Activated CD8-positive, alpha-beta T cell treated with anti-CD3 and anti-CD28 coated beads for 36 hours (primary cell): ENCODE results near the gene SLC26A1. TPM values are rescaled to one million over a fixed set of nuclear protein-coding genes. Genes with fewer than 3 reads are reported as not detected.

Source experiments
- ATAC-seq: fragments of 200-7000 bp; cut with Tn5 transposase; one replicate; pipeline ENCODE4 v1.10.0; 2021; ENCODE audit warnings: mild to moderate bottlenecking, moderate library complexity
- CTCF ChIA-PET: fragments of 350-600 bp; sonication (Branson Sonifier 250); formaldehyde crosslinking; loops from one replicate; lab custom pipeline; 2021; ENCODE audit warnings: antibody characterized with exemption; lab: Charles Lee
- POLR2A ChIA-PET: fragments of 350-600 bp; sonication (Branson Sonifier 250); formaldehyde crosslinking; loops from one replicate; lab custom pipeline; 2021; ENCODE audit warnings: antibody characterized with exemption; lab: Charles Lee
- DNase-seq: peaks from one replicate; pipeline ENCODE4 v3.0.0-alpha.2; 2020
- H3K27ac Mint-ChIP-seq: one replicate; pipeline ENCODE4 v1.8.0; 2021; ENCODE audit warnings: mild to moderate bottlenecking, mixed read lengths
- H3K27me3 Mint-ChIP-seq: one replicate; pipeline ENCODE4 v1.8.0; 2021; ENCODE audit warnings: mixed read lengths
- H3K36me3 Mint-ChIP-seq: one replicate; pipeline ENCODE4 v1.8.0; 2021; ENCODE audit warnings: low read depth, mixed read lengths
- H3K4me1 Mint-ChIP-seq: one replicate; pipeline ENCODE4 v1.8.0; 2021; ENCODE audit warnings: low read depth, mixed read lengths
- H3K4me3 Mint-ChIP-seq: one replicate; pipeline ENCODE4 v1.8.0; 2021; ENCODE audit warnings: mild to moderate bottlenecking, moderate library complexity, mixed read lengths
- H3K9me3 Mint-ChIP-seq: one replicate; pipeline ENCODE4 v1.8.0; 2021; ENCODE audit warnings: mixed read lengths
- CTCF ChIP-seq: fragments of 200-600 bp; IDR thresholded peaks from one replicate; pipeline ENCODE4 v1.8.0; 2022; ENCODE audit warnings: antibody characterized with exemption, mild to moderate bottlenecking
- intact Hi-C: fragments of 100-400 bp; cut with micrococcal nuclease; formaldehyde crosslinking; loops from one replicate; pipeline ENCODE4 v1.10.0; 2022
- total RNA-seq, 2 experiments: library from RNA; stranded (reverse); gene quantifications; one replicate each; pipeline ENCODE4 v1.2.3, GENCODE V29; 2021

SLC26A1 gene
- total RNA-seq, 2 experiments from 2014 or later: 0.27 TPM; not detected in 1

GRCh38 chr4:950136-951020 is 42.8 kb downstream of the SLC26A1 start:
- no peaks in the 10 kb centered on the region for H3K4me1 Mint-ChIP-seq
- DNase-seq: no peak
- H3K9me3 Mint-ChIP-seq: no peaks in the 10 kb centered on the region
- peaks cover 3% of the 10 kb centered on the region for H3K36me3 Mint-ChIP-seq
- H3K27me3 Mint-ChIP-seq: no peaks in the 10 kb centered on the region
- ChIA-PET CTCF (interaction anchor here (0.7 kb wide), 1 partner anchor 15 kb away, joined by 3 read pairs; no protein-coding TSS in a partner anchor), POLR2A (no interaction called here)
- no peak for TF ChIP-seq CTCF
- intact Hi-C loops: no loop called here
- no peak for ATAC-seq
- H3K4me3 Mint-ChIP-seq: no peak overlapping the region
- H3K27ac Mint-ChIP-seq: no peak overlapping the region

- POLR2A ChIA-PET: no interaction called here
- intact Hi-C loops: no loop called here
- no peak for TF ChIP-seq CTCF
- H3K9me3 Mint-ChIP-seq: no peaks in the 10 kb centered on the region
- no peak for DNase-seq
- CTCF ChIA-PET: interaction anchor here (0.7 to 1.0 kb wide), 2 partner anchors 13 to 15 kb away, joined by 3 to 4 read pairs; no protein-coding TSS in a partner anchor
- no peak overlapping the region for H3K4me3 Mint-ChIP-seq
- no peak for ATAC-seq
- H3K4me1 Mint-ChIP-seq: no peaks in the 10 kb centered on the region
- H3K36me3 Mint-ChIP-seq: peaks cover under 1% of the 10 kb centered on the region
- H3K27me3 Mint-ChIP-seq: no peaks in the 10 kb centered on the region
- no peak overlapping the region for H3K27ac Mint-ChIP-seq
Observed at GRCh38 chr4:949656-950055, 43.5 kb downstream of the SLC26A1 start.

GRCh38 chr4:948936-949300 is 44.3 kb downstream of the SLC26A1 start:
- no peak for ATAC-seq
- intact Hi-C loops: no loop called here
- Mint-ChIP-seq H3K9me3 (no peaks in the 10 kb centered on the region), H3K27ac (no peak overlapping the region), H3K27me3 (no peaks in the 10 kb centered on the region), H3K4me3 (no peak overlapping the region), H3K4me1 (no peaks in the 10 kb centered on the region), H3K36me3 (no peaks in the 10 kb centered on the region)
- CTCF ChIA-PET: interaction anchor here (1.0 kb wide), 1 partner anchor 12 kb away, joined by 4 read pairs; no protein-coding TSS in a partner anchor
- no peak for DNase-seq
- TF ChIP-seq CTCF: no peak
- POLR2A ChIA-PET: interaction anchor here (1.3 kb wide), 1 partner anchor 13 kb away, joined by 3 read pairs; no protein-coding TSS in a partner anchor

GRCh38 chr4:948101-948935 is 44.9 kb downstream of the SLC26A1 start:
- H3K4me3 Mint-ChIP-seq: no peak overlapping the region
- H3K27me3 Mint-ChIP-seq: no peaks in the 10 kb centered on the region
- intact Hi-C loops: no loop called here
- no peaks in the 10 kb centered on the region for H3K36me3 Mint-ChIP-seq
- no peak for DNase-seq
- H3K4me1 Mint-ChIP-seq: no peaks in the 10 kb centered on the region
- no peak for ATAC-seq
- CTCF ChIA-PET: interaction anchor here (1.0 kb wide), 1 partner anchor 12 kb away, joined by 4 read pairs; no protein-coding TSS in a partner anchor
- no peak for TF ChIP-seq CTCF
- POLR2A ChIA-PET: interaction anchor here (1.3 kb wide), 1 partner anchor 13 kb away, joined by 3 read pairs; no protein-coding TSS in a partner anchor
- H3K9me3 Mint-ChIP-seq: no peaks in the 10 kb centered on the region
- no peak overlapping the region for H3K27ac Mint-ChIP-seq
